Stimulated activated CD8-positive, alpha-beta memory T cell treated with anti-CD3 and anti-CD28 coated beads, Interleukin-2, amount 100 ng/mL, for 1 hour (primary cell): ENCODE measurements around the gene HDAC2.

Experiments used
- DNase-seq, 2 donors: peaks; one replicate each; pipeline ENCODE4 v3.0.0-alpha.2; 2020; ENCODE audit warnings: low read depth in 2 of 2

The HDAC2 gene

DNA sequence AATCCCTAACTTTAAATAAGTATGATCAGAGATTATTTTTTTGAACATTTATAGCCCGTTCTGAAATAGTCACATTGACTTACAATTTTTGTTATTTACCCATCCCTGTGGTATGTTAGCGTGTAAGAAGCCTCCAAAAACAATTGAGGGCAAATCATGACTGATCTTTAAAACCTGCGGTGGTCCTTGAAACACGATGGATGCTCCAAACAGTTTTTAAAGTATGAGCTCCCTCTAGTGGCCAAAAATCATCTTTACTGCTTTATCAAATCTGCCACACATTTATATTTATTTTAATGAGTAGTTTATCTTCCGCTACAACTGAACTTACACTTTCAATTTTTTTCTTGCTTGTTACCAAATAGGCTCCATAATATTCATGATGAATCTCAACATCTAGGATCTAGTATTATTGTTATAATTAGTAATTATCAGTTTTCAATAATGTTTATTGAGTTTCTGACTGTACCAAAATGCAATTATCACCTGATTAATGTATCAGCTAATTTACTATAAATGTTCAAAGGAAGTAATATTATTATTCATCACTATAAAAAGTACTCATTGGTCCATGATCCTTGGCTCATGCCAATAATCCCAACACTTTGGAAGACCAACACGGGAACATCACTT, 61.6 kb downstream of the HDAC2 start:
- DNase-seq: no peak

DNA sequence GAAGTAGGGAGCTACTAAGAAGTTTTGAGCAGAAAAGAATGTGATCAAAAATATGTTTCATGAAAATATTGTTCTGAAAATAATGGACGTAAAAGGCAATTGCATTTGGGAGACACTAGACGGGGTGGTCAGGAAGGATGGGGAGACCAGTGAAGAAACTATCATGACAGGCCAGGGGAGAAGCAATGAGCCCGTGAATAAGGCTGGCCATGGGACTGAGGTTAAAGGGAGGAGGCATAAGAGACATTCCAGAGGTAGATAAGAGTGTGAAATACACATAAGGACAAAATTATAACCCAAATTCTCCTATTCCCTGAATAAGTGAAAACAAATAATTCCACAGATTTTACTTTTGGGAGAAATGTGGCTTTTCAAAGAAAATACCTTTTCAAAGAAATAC, 62.1 kb downstream of the HDAC2 start:
- no peak for DNase-seq

DNA sequence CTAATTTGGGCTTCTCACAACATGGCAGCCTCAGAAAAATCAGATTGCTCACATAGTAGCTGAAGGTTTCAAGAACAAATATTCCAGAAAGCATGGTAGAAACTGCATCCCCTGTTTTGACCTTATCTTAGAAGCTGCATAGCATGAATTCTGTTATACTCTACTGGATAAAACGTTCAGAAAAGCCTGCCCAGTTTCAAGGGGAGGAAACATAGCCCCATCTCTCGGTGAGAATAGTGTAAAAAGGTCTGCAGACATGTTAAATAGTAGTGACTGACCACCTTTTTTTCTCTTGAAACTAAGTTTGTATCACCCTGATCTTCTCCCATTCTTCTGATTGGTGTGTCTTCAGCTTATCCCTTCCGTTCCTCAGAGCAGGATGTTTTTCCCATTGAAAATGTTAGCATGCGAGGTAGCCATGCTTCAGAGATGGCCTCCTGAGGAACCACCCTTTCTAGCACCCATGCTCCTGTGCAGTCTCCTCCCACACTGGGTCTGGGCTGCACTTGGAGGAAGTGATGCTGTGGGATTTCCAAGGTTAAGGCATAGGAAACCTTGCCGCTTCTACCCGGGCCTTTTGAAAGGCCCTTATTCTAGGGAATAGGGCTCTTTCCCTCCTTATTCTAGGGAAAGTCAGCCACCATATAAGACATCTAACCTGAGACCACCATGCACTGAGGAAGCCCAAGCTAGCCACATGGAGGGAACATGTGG, 63.7 kb downstream of the HDAC2 start:
- no peak for DNase-seq

DNA sequence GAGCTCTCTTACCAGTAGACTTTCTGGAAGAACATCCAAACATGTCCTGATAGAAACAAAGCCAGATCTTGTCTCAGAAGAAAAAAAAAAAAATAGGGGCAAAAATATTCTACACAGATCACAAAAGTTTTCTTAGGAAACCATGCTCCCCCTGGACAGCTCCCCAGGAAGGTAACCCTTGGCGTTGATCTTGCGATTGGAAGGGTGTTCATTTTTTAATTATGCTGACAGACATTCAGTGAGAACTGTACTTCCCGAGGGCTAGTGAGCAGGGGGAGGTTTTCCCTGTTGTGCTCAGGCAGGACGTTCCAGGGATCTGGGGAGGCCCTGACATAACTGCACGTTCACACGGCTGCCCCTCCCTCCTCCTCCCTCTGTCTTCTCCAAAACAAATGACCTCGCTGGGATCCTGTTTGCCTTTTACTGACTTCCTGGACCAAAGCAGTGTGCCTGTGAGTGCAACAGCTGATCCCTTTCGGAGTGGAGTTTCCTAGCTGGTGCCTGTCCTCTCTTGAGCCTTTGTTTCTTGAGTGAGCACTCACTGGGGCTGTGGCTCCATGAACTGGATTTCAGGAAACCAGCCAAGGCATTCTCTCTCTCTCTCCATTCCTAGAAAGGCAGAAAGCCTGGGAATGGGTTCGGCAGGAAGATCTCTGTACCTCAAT, 67.2 kb downstream of the HDAC2 start:
- DNase-seq: no peak

GRCh38 chr6:113901482-113901881, 69.5 kb downstream of the HDAC2 start:
- DNase-seq: no peak

- DNase-seq: no peak
Measured at GRCh38 chr6:113894712-113895674, 76.0 kb downstream of the HDAC2 start.

GRCh38 chr6:113893866-113894265, 77.1 kb downstream of the HDAC2 start:
- no peak for DNase-seq

DNA sequence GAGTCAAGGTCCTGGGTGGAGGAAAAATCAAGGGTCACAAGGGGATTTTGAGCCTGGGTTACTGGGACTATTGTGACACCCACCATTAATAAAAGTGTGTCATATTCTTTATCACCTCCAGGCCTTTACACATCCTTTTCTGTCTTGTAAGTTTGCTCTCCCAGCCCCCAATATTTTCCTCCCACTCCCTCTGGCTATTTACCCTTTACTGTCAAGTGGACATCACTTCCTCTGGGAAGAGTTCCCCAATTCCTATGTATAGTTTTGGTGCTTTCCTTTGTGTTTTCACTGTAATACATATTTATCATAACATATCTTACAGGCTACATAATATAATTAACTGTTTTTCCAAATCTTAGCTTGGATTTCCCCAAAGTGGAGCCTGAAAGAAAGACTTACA, 77.5 kb downstream of the HDAC2 start:
- DNase-seq: no peak

- no peak for DNase-seq
Measured at GRCh38 chr6:113888956-113889630, 81.9 kb downstream of the HDAC2 start.

DNA sequence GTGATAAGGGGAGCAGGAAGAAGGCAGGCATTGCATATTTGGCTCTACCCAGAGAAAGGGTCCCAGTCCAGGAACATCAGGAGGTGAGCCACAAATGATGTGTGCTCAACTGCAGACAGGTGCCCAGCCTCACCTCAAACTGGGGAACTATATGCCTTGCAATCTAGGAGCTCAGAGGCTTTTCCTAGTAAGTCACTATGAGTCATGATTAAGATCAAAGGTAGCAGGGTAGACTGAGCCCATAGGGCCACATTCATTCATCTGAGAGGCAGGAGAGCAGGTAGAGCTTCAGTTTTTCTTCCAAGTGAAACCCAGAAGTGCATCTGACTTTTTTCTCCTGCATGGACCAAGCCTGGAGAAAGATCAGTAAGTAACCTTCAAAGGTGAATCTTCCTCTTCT, 82.5 kb downstream of the HDAC2 start:
- DNase-seq: no peak

DNA sequence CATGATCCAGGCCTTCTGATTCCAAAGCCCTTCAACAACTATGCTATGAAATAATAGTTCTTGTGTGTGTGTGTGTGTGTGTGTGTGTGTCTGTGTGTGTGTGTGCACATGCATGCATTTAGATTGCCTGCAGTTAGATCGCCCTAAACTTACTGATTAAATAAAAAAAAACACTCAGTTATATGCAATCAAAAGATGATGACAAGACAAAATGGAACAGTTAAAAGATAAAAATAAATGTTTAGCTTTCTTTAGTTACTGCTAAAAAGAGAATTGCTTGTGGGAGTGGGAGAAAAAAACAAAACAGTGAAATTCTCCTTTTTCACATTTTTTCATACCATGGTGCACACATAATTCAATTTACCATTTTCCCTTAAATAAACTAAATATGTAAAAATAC, 84.4 kb downstream of the HDAC2 start:
- DNase-seq: no peak

DNA sequence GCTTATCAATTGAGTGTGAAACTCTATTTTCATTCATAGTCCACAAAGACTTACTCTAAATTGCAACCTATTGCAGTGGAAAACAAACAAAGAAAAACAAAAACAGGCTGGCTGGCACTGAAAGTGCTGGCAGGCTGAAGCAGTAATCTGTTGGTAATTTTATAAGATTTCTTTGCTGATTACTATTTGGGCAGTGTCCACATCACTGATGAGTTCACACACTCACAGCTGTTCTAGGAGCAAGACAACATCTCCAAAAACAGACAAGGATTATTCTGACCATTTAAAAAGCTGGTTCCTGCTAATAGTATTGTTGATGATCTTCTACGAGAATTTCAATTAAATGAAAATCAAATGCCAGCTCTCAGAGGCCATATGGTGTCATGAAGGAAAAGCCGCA, 86.9 kb downstream of the HDAC2 start:
- DNase-seq: no peak
